ENCODE measurements around the gene ABL1. TPM values are rescaled to one million over a fixed set of nuclear protein-coding genes. Genes with fewer than 3 reads are reported as not detected.

The ABL1 gene
- total and polyA plus RNA-seq, 2 of the 13 experiments (the other 11 are each of a cell fraction or from before 2014, with no cell fraction given), result 10.8 to 20.4 TPM

DNA sequence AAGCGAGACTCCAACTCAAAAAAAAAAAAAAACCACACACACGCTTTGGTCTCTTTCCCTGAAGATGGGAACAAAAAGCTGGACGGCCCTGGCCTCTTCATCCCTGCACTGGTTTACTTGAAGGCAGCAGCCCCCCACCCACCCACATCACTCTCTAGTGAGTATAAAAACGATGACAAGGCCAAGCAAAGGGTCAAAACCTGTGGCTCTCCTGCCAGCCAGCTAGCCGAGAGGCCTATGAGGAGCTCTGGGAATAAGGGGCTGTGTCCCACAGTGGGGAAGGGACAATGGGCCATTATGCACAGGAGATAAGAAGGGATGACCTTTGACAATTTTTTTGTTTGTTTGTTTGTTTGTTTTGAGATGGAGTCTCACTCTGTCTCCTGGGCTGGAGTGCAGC is 48.4 kb downstream of the ABL1 start:
- 0 out of 2 replicates have a peak, but pooled peaks cover 3% of the 10 kb centered on the region for H4K20me1 ChIP-seq (ENCODE audit: insufficient read depth, low read length)
- ChIA-PET POLR2A (no interaction called here), CTCF (ENCODE audit: low intra/inter-chr PET ratio, low total read pairs) (no interaction called here)
- in situ Hi-C loops (cut with HindIII; ENCODE audit: extremely low pct_ligation_motif_present, low pct_unique_long_range_greater_than_20kb), result no loop called here
- no peak overlapping the region for H3K27ac ChIP-seq (ENCODE audit: extremely low read length, insufficient read depth, low read length)
- ATAC-seq (no peak), DNase-seq (ENCODE audit: low spot score) (no peak), FAIRE-seq (no peak)
- H3K9ac ChIP-seq (ENCODE audit: insufficient read depth, low read depth, low read length), result no peak overlapping the region
- intact Hi-C loops (cut with micrococcal nuclease; ENCODE audit: unreplicated experiment), result no loop called here
- H3K4me2 ChIP-seq (ENCODE audit: low read depth, low read length), result no peak overlapping the region
- H2AFZ ChIP-seq (ENCODE audit: low read length), result no peak overlapping the region
- no peaks in the 10 kb centered on the region for H3K9me3 ChIP-seq (ENCODE audit: low read length)
- TF ChIP-seq ZBTB3 (CRISPR knock-in tag; IDR thresholded peaks at IDR 0.05; ENCODE audit: borderline replicate concordance, low read depth), result no peak
- TF ChIP-seq SMARCE1 (IDR thresholded peaks at IDR 0.05; ENCODE audit: borderline replicate concordance), result no peak
- TF ChIP-seq ZFP82 (CRISPR knock-in tag; IDR thresholded peaks at IDR 0.05; ENCODE audit: borderline replicate concordance), result no peak
- no peak for TF ChIP-seq ZNF567 (CRISPR knock-in tag; IDR thresholded peaks at IDR 0.05; ENCODE audit: borderline replicate concordance)
- no peak for TF ChIP-seq MIER3 (CRISPR knock-in tag; IDR thresholded peaks at IDR 0.05; ENCODE audit: borderline replicate concordance)
- no peak for TF ChIP-seq SIN3B (IDR thresholded peaks at IDR 0.05; ENCODE audit: low read length)
- TF ChIP-seq WIZ (CRISPR knock-in tag; IDR thresholded peaks at IDR 0.05), result no peak
- TF ChIP-seq, protein P1, sequence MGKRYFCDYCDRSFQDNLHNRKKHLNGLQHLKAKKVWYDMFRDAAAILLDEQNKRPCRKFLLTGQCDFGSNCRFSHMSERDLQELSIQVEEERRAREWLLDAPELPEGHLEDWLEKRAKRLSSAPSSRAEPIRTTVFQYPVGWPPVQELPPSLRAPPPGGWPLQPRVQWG (CRISPR knock-in tag; IDR thresholded peaks at IDR 0.05; ENCODE audit: borderline replicate concordance, low read depth), result no peak
- TF ChIP-seq, protein P2, sequence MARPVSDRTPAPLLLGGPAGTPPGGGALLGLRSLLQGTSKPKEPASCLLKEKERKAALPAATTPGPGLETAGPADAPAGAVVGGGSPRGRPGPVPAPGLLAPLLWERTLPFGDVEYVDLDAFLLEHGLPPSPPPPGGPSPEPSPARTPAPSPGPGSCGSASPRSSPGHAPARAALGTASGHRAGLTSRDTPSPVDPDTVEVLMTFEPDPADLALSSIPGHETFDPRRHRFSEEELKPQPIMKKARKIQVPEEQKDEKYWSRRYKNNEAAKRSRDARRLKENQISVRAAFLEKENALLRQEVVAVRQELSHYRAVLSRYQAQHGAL (CRISPR knock-in tag; IDR thresholded peaks at IDR 0.05; ENCODE audit: not compliant biosample characterization), result no peak
- no peak for TF ChIP-seq CENPX (CRISPR knock-in tag; IDR thresholded peaks at IDR 0.05)
- TF ChIP-seq ZNF441 (CRISPR knock-in tag; IDR thresholded peaks at IDR 0.05; ENCODE audit: borderline replicate concordance), result no peak
- no peak for TF ChIP-seq ATF7 (IDR thresholded peaks at IDR 0.05)
- no peak for TF ChIP-seq ATF7 (CRISPR knock-in tag; IDR thresholded peaks at IDR 0.05)
- no peak for TF ChIP-seq SMYD3 (CRISPR knock-in tag; IDR thresholded peaks at IDR 0.05)
- no peak for TF ChIP-seq RBFOX2 (IDR thresholded peaks at IDR 0.05; ENCODE audit: low read depth, low read length)
- TF ChIP-seq, protein P3, sequence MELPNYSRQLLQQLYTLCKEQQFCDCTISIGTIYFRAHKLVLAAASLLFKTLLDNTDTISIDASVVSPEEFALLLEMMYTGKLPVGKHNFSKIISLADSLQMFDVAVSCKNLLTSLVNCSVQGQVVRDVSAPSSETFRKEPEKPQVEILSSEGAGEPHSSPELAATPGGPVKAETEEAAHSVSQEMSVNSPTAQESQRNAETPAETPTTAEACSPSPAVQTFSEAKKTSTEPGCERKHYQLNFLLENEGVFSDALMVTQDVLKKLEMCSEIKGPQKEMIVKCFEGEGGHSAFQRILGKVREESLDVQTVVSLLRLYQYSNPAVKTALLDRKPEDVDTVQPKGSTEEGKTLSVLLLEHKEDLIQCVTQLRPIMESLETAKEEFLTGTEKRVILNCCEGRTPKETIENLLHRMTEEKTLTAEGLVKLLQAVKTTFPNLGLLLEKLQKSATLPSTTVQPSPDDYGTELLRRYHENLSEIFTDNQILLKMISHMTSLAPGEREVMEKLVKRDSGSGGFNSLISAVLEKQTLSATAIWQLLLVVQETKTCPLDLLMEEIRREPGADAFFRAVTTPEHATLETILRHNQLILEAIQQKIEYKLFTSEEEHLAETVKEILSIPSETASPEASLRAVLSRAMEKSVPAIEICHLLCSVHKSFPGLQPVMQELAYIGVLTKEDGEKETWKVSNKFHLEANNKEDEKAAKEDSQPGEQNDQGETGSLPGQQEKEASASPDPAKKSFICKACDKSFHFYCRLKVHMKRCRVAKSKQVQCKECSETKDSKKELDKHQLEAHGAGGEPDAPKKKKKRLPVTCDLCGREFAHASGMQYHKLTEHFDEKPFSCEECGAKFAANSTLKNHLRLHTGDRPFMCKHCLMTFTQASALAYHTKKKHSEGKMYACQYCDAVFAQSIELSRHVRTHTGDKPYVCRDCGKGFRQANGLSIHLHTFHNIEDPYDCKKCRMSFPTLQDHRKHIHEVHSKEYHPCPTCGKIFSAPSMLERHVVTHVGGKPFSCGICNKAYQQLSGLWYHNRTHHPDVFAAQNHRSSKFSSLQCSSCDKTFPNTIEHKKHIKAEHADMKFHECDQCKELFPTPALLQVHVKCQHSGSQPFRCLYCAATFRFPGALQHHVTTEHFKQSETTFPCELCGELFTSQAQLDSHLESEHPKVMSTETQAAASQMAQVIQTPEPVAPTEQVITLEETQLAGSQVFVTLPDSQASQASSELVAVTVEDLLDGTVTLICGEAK (IDR thresholded peaks at IDR 0.05), result no peak
- TF ChIP-seq, protein P3 (CRISPR knock-in tag; IDR thresholded peaks at IDR 0.05), result no peak
- no peak overlapping the region for H3K4me3 ChIP-seq (replicated peaks in 1 of 3; ENCODE audit: insufficient read depth in 1 of 3, low read depth in 2 of 3, low read length in 3 of 3)
- H3K36me3 ChIP-seq (replicated peaks in 1 of 2; ENCODE audit: control insufficient read depth in 1 of 2, insufficient read depth in 2 of 2, low read length in 2 of 2), result peaks cover 26 to 93% of the 10 kb centered on the region in 2 experiments
- no peaks in the 10 kb centered on the region for H3K4me1 ChIP-seq (ENCODE audit: insufficient read depth, low read length)
- no TSS peak for BruUV-seq (replicated peaks)
- H3K79me2 ChIP-seq (ENCODE audit: insufficient read depth, low read length), result no peaks in the 10 kb centered on the region
- 93% methylated on average over 5 of the region's 5 CpGs for WGBS (ENCODE audit: low lambda C conversion rate)
- no peaks in the 10 kb centered on the region for H3K27me3 ChIP-seq (ENCODE audit: control insufficient read depth in 1 of 2, insufficient read depth in 2 of 2, low read length in 2 of 2)

Measured in HepG2 (cell line).